SU-DHL-6 (cell line): ENCODE results near the gene SYCP2L.
"Not testable (repeated sequence)": the region's sequence is repeated elsewhere in the genome, so short reads cannot be mapped to it uniquely, and the experiment has no call there.

ENCODE experiments used
- EZH2phosphoT487 ChIP-seq: fragments of 200-600 bp; sonication (generic), shearing (Covaris generic); conservative IDR thresholded peaks from 2 replicates; pipeline ENCODE4 v1.6.1; 2018; ENCODE audit warnings: mild to moderate bottlenecking, antibody characterized with exemption, low read length, moderate library complexity, mixed read lengths
- TF ChIP-seq, protein P1 (sequence below): fragments of 200-600 bp; sonication (generic); IDR thresholded peaks from one replicate; pipeline ENCODE4 v1.5.1; 2017; ENCODE audit warnings: antibody characterized with exemption, mild to moderate bottlenecking, low read length, moderate library complexity; ENCODE audit not compliant: insufficient read depth, poor library complexity, severe bottlenecking

DNA sequence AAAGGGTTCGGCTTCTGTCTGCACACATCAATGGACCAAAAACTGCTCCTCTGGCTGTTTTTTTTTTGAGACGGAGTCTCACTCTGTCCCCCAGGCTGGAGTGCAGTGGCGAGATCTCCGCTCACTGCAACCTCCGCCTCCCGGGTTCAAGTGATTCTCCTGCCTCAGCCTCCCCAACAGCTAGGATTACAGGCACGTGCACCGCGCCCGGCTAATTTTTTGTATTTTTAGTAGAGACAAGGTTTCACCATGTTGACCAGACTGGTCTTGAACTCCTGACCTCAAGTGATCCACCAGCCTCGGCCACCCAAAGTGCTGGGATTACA is 524 bp upstream of the SYCP2L start:
- TF ChIP-seq, protein P1, sequence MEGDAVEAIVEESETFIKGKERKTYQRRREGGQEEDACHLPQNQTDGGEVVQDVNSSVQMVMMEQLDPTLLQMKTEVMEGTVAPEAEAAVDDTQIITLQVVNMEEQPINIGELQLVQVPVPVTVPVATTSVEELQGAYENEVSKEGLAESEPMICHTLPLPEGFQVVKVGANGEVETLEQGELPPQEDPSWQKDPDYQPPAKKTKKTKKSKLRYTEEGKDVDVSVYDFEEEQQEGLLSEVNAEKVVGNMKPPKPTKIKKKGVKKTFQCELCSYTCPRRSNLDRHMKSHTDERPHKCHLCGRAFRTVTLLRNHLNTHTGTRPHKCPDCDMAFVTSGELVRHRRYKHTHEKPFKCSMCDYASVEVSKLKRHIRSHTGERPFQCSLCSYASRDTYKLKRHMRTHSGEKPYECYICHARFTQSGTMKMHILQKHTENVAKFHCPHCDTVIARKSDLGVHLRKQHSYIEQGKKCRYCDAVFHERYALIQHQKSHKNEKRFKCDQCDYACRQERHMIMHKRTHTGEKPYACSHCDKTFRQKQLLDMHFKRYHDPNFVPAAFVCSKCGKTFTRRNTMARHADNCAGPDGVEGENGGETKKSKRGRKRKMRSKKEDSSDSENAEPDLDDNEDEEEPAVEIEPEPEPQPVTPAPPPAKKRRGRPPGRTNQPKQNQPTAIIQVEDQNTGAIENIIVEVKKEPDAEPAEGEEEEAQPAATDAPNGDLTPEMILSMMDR: not testable (repeated sequence)
- not testable (repeated sequence) for TF ChIP-seq EZH2phosphoT487
